MM.1S (cell line): ENCODE data around the gene CAMSAP1.

Source experiments
- CTCF ChIP-seq: fragments of 300-600 bp; sonication (generic); IDR thresholded peaks from 2 replicates; pipeline ENCODE4 v1.5.1; 2016; ENCODE audit warnings: antibody characterized with exemption, low read length, mixed read lengths
- EZH2phosphoT487 ChIP-seq: fragments of 300-600 bp; sonication (generic); IDR thresholded peaks from 2 replicates; pipeline ENCODE4 v1.6.1; 2018; ENCODE audit warnings: antibody characterized with exemption, low read length

- TF ChIP-seq CTCF, result no peak
- TF ChIP-seq EZH2phosphoT487, result no peak
Observed at GRCh38 chr9:135793221-135794056, 113.9 kb downstream of the CAMSAP1 start.
